Ramos (cell line): ENCODE results near the gene ARHGAP23.

Experiments
- in situ Hi-C: fragments of 300-500 bp; cut with MboI; formaldehyde crosslinking; loops from one replicate; pipeline ENCODE4 v1.14.3; 2022; ENCODE audit warnings: low sequenced_read_pairs; ENCODE audit not compliant: unreplicated experiment

The ARHGAP23 gene

DNA sequence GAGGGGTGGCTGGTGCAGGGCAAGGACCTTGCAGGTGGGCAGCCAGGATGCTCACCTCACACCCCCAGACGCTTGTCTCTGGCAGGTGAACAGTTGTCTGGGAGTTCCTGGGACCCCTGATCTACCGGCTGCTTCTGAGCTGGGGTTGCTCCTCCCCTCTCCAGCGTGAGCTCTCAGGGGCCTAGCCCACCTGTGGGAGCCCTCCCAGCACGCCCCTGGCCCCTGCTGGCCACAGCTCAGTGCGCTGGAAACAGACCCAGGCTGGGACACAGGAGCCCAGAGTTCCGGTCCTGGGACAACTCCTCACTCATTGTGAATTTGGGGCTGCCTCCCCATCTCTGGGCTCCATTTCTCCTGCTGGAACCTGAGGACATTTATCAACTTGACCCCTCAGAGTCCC lies 30.3 kb downstream of the ARHGAP23 start:
- in situ Hi-C loops, result no loop called here

DNA sequence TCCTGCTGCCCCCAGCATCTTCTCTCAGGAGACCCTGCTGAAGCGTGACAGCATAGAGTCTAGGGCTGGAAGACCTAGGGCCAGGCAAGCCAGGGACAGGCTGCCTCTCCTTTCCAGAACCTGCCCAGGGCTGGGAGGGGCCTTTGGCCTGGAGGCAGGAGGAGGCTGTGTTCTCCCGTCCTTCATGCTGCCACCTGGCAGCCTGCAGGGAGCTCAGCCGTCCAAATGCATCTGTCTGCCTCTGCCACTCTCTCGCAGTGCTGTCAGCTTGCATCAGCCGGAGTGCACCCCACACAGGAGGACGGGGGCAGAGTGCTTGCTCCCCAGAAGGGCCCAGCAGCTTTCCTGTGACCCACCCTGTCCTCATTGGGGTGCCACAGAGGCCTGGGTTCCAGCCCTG lies 31.3 kb downstream of the ARHGAP23 start:
- in situ Hi-C loops, result no loop called here

DNA sequence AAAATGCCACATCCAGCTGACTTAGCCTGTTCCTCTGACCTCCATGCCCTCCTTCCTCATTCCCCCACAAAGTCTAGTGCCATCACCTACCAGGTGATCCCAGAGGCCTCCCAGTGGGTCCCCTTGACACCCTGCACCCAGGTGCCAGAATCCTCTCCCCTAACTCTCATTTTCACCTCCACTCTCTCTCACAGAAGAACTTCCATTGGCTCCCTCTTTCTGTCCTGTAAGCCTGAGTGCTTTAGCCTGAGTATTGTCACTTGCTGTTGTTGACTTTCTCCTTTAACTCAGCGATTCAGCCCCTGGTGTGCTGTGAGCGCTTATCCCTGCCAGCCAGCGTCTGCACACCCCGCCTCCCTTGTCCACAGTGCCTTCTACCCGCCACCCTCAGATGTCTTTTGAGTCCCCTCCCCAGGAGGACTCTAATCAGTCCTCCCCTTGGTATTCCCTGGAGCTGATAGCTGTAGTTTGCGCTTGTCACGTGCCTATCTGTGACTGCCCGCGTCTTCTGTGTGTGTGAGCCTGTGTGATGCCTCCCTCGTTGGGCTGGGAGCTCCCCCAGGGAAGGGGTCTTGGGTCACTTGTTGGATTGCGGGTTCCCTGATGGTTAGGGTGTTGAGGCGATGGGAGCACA lies 31.9 kb downstream of the ARHGAP23 start:
- in situ Hi-C loops, result no loop called here

DNA sequence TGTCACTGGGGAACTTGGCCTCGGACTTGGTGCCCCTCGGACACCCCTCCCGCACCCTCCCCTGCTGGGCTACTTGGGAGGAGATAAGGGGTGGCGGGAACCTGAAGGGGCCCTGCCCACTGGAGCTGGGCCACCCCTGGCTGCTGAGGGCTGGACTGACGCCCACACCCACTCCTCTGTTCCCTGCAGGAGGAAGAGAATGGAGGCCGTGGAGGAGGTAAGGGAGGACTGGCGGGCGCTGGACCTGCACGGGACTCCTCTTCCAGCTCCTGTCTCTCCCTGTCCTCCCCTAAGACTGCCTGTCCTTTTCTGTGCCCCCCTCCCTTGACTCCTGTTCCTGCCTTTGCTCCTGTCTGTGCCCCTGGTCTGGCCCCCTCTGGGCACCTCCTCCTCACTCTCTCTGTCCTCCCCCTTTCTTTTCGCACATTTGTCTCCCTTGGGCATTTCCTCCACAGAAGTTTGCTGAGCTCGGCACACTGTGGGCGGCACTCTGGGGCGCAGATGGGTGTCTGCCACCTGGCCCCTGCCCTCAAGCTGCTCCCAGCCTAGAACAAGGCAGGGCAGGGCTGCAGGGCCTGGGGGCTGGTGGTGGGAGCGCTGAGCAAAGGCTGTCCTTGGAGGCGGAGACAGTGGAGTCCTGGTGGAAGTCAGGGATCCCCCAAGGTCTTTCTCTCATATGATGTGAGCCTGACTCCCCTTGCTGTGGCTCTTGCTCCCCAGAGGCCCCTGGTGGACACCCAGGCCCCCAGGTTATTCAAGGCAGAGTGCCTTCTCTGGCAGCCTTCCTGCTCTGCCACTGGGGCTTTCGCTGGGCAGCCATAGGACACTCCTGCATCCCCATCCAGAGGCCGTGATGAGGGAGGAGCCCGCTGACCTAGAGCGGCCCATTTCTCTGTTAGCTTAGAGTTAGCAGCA lies 32.7 kb downstream of the ARHGAP23 start:
- in situ Hi-C loops, result no loop called here

DNA sequence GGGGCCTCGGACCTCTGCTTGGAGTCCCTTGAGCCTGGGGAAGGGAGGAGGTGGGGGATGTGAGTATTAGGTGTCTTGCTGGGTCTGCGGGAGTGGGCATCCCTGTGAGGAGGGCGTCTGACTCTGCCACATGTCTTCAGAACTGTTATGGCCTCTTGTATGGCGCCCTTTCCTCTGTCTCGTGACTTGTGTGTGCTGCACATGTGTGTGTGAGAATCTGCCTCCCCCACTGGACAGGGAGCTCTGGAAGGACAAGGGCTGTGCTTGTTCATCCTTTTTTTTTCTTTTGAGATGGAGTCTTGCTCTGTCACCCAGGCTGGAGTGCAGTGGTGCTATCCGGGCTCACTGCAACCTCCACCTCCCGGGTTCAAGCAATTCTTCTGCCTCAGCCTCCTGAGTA lies 33.4 kb downstream of the ARHGAP23 start:
- in situ Hi-C loops, result no loop called here

DNA sequence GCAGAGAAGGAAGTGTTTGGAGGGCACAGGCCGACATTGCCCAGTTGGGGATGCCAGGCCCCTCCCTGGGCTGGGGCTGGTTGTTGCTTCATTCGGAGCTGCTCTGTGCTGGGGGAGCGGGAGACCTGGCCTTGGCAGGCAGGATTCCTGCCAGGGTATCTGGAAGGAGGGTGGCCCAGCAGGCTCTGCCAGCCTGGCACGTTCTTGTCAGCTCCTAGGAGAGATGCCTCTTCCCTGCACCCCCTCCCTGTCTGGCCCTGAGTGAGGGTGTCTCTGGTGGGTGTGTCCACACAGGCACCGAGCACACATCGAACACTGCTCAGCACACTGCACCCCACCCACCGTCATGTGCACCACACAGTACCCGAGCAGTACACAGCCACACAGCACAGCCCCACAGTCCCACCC lies 35.2 kb downstream of the ARHGAP23 start:
- in situ Hi-C loops, result no loop called here

DNA sequence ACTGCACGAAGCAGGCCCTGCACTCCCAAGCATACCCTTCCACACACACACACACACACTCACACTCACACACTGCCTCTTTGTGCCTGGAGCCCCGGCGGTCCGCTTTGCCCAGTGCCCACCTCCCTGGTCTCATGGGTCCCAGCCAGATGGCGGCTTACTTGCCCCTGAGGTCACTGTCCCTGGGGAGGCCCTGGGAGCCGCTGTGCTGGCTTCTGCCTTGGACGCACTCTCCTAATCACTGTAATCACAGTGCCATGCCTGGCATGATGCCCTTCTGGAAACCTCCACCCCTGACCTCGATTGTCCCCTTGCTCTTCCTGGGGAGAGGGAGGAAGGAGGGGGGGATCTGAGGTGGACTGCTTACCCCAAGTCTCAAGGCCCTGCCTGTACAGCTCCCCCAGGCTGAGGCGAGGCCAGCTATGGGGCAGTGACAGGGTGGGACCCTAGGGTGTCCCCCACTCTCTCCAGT lies 36.0 kb downstream of the ARHGAP23 start:
- in situ Hi-C loops, result no loop called here

DNA sequence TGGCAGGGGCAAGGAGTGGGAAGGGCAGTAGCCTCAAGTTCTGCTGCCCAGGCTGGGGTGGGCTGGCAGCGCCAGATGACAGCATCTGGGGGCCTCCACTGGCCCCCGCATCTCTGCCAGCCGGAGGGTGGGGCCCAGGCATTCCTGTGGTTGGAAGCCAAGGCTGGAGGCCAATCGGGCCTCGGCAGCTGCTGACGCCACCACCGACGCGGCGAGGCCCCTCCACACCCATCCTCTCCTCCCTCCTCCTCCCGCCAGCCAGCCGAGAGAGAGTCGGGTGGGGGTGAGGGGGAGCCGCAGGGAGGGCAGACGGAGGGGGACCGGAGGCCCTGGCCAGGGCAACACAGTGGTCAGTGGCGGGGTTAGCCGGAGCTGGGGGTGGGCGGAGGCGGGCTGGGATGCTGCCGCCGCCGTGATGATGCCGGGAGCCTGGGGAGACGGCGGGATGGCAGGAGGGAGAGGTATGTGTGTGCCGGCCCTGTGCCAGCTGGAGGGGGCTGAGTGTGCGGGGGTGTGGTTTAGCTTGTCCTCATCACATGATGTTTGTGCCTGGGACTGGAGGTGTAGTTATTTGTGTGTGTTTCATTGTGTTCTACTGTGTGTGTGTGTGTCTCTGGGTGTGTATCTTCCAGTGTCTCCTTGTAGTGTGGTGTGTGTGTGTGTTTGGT lies 36.6 kb downstream of the ARHGAP23 start:
- in situ Hi-C loops, result no loop called here

DNA sequence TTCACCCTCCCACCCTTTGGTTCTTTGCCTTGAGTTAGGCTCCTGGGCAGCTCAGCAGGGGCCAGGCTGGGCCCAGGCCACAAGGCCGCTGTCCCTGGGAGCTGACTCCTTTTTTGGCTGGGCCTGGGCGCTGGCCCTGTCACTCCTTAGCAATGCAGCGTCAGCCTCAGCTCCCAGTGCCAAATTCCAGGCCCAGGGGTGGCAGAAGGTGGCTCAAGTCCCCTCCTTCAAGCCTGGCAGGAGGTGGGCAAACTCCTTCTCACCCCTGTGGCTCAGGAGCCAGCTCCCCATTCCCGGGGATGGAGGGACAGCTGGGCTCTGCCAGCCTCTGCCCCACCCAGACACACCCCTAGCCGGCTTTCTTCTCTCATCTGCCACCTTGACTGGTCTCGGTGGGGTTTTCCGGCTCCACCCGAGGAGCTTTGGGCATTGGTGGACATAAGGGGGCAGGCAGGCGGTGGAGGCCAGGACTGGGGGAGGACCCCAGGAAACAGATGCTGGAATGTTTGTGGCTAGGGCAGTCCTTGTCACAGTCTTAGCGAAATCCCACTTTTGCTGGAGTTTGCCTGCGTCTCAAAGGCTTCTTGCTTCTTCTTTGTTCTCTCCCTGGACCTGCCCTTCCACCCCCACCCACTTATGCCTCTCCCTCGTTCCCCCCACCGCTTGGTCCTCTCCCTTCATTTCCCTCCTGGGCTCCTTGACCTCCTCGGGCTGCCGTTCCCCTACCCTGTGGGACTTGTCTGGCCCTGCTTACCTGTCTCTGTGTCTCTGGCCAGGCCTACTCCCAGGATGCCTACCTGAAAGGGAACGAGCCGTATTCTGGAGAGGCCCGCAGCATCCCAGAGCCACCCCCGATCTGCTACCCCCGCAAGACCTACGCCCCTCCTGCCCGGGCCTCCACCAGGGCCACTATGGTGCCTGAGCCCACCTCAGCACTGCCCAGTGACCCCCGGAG lies 37.4 kb downstream of the ARHGAP23 start:
- in situ Hi-C loops, result no loop called here

DNA sequence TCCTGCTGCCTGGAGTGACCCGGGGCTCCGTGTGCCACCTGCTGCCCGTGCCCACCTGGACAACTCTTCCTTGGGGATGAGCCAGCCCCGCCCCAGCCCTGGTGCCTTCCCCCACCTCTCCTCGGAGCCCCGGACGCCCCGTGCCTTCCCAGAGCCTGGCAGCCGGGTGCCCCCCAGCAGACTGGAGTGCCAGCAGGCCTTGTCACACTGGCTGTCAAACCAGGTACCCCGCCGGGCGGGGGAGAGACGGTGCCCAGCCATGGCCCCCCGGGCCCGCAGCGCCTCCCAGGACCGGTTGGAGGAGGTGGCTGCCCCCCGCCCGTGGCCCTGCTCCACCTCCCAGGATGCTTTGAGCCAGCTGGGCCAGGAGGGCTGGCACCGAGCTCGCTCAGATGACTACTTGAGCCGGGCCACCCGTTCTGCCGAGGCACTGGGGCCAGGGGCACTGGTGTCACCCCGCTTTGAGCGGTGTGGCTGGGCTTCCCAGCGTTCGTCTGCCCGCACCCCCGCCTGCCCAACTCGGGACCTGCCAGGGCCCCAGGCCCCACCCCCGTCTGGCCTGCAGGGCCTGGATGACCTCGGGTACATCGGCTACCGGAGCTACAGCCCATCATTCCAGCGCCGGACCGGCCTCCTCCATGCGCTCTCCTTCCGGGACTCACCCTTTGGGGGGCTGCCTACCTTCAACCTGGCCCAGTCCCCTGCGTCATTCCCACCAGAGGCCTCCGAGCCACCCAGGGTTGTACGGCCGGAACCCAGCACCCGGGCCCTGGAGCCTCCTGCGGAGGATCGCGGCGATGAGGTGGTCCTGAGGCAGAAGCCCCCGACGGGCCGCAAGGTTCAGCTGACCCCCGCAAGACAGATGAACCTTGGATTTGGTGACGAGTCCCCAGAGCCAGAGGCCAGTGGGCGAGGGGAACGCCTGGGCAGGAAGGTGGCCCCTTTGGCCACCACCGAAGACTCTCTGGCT lies 38.4 kb downstream of the ARHGAP23 start:
- in situ Hi-C loops, result no loop called here

DNA sequence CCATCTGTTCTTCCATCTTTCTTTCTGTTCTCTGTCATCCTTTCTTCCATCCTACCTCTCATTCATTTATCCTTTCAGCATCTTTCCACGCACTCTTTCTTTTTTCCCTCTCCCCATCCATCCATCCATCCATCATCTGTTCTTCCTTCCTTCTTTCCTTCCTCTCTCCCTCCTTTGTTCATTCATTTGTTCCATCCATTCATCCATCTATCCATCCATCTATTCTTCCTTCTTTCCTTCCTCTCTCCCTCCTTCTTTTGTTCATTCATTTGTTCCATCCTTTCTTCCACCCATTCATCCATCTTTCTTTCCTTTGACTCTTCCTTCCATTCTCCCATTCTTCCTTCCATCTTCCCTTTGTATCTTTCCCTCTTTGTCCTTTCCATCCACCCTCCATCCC lies 39.2 kb downstream of the ARHGAP23 start:
- in situ Hi-C loops, result no loop called here

DNA sequence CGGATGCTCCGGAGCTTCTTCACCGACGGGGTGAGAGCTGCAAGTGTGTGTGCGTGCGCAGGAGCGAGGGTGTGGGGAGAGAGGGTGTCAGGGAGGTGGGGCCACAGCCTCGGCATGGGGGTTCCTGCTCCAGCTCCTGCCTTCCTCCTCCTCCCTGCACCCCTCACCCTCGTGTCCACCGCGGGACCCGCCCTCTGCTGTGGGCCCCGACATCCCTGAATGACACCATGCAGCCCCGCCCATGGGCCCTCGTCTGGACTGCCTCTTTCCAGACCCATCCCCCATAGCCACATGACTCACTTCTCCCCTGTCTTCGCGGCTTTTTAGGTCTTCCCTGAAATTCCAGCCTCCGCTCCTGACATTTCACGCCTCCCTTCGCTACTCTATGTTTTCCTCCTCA lies 41.6 kb downstream of the ARHGAP23 start:
- in situ Hi-C loops, result loop anchor here (10.0 kb wide), 1 partner anchor 125 kb away; the partner anchor contains the start of gene GPR179

DNA sequence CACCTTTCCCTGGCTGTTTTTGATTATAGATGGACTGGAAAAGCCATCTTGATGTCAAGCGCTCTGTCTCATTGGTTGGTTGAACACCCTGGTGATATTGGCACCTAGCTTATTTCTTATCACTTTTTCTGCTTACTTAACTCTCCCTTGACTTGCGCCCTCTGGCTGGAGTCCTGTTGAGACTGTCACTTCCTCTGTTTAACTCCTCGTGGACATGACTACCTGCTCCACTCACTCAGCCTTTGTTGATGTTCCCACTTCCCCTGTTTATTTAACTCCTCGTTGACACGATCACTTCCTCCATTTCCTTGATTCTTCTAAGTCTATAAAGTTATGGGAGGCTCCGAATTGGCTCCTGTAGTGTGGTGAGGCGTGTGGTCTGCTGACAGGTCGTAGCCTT lies 43.0 kb downstream of the ARHGAP23 start:
- in situ Hi-C loops, result loop anchor here (10.0 kb wide), 1 partner anchor 126 kb away; the partner anchor contains the start of gene GPR179

DNA sequence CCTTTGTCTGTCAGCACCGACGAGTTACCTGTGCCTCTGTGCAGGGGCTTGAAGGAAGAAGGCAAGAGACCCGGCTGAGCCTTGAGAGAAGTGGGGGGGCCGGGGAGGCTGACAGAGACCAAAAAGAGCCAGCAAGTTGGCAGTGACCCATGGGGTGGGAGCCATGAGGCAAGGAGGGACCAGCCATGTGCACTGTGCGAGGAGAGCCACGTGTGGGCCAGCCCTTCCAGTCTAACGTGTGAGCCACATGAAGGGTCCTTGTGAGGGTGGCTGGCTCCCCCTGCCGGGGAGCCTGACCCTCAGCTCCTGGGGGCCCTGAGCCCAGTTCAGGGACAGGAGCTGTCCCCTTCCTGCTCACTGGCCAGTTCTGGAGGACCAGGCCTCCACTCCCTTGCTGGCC lies 46.4 kb downstream of the ARHGAP23 start:
- in situ Hi-C loops, result loop anchor here (10.0 kb wide), 1 partner anchor 130 kb away; the partner anchor contains the start of gene GPR179

DNA sequence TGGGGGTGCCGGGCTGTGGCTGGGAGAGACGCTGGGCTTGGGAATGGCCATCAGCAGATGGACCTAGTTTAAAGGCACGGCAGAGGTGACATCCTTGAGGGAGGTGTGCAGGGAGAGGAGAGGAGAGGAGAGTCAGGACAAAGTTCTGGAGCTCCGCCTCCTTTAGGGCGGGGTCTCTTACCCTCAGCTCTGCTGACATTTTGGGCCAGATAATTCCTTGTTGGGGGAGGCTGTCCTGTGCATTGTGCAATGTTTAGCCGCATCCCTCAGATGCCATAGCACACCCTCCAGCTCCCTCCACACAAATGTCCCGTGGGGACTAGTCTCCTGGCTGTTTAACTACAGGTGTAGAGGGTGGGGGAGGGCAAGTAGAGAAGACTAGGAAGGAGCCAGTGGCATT lies 48.3 kb downstream of the ARHGAP23 start:
- in situ Hi-C loops, result loop anchor here (10.0 kb wide), 1 partner anchor 132 kb away; the partner anchor contains the start of gene GPR179

DNA sequence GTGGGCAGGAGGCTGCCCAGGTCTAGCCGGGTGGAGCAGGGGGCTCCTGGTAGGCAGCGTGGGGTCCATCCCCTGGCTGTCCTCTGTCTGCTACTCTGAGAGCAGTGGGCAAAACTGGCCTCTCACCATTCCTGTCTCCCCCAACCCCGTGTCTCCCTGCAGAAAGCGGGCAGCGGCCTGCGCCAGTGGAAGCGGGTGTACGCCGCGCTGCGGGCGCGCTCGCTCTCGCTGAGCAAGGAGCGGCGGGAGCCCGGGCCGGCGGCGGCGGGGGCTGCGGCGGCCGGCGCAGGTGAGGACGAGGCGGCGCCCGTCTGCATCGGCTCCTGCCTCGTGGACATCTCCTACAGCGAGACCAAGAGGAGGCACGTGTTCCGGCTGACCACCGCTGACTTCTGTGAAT lies 49.2 kb downstream of the ARHGAP23 start:
- in situ Hi-C loops, result loop anchor here (10.0 kb wide), 1 partner anchor 133 kb away; the partner anchor contains the start of gene GPR179

DNA sequence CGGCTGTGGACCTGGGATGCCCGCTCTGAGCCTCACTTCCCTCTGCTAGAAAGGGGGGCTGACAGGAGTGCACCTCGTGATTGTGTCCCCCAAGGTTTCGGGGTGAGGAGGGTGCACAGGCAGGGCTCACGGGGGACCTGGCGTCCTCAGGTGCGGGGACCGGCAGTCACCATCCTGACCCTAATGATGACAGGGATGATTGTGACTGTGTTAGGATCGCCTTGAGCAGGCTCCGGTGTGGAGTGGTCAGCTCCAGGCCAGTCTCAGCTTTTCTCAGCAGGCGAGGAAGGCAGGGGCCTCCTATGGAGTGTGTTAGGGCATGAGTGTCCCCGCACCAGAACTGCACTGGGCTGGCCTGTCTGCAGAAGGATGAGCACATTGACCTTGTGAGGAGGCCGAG lies 49.7 kb downstream of the ARHGAP23 start:
- in situ Hi-C loops, result loop anchor here (10.0 kb wide), 1 partner anchor 133 kb away; the partner anchor contains the start of gene GPR179

DNA sequence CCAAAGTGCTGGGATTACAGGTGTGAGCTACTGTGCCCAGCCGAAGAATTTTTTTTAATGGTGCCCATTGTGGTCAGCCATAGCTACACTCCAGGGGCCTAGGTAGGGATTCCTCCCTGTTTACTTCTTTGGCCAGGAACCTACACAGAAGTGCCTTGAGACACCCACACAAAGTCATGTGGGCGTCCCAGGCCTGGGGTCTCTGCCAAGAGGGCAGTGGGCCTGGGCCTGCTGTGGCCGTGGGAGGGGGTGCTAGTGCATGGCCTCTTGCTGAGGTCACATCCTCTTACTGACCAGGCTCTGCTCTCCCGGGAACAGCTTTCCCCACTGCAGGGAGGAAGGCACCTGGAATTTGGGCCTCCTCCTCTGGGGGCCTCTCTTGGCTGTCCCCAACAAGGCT lies 50.4 kb downstream of the ARHGAP23 start:
- in situ Hi-C loops, result loop anchor here (10.0 kb wide), 1 partner anchor 134 kb away; the partner anchor contains the start of gene GPR179
